Activated T-cell treated with anti-CD3 and anti-CD28 coated beads for 24 hours (primary cell): Measurements from ENCODE around the gene VSIR.

Experiments
- DNase-seq: peaks from one replicate; pipeline ENCODE4 v3.0.0-alpha.2; 2020; ENCODE audit warnings: low read depth

The VSIR gene

GRCh38 chr10:71782221-71782916 is 9.0 kb upstream of the VSIR start:
- DNase-seq: no peak

- DNase-seq: no peak
Measured at GRCh38 chr10:71780719-71781118, 7.4 kb upstream of the VSIR start.

DNA sequence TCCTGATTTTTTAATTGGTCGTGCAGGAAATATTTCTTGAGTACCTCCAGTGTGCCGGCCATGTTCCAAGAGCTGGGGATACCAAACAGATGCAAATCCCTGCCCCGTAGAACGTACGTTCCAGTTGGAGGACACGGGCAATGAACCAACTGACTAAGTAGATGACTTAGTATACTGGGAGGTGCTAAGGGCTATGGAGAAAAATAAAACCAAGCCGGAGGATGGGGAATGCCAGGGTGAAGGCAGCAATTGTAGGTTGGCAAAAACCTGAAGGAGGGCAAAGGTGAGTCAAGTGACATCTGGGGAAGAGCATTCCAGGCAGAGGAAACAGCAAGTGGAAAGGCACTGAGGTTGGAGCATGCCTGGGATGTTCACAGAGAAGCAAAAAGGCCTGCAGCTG is 6.8 kb upstream of the VSIR start:
- DNase-seq: no peak

- no peak for DNase-seq
Measured at GRCh38 chr10:71779641-71780040, 6.3 kb upstream of the VSIR start.

GRCh38 chr10:71778071-71778825 is 4.9 kb upstream of the VSIR start:
- no peak for DNase-seq

GRCh38 chr10:71777213-71777985 is 4.1 kb upstream of the VSIR start:
- no peak for DNase-seq

- DNase-seq: no peak
Measured at GRCh38 chr10:71776481-71776925, 3.2 kb upstream of the VSIR start.

DNA sequence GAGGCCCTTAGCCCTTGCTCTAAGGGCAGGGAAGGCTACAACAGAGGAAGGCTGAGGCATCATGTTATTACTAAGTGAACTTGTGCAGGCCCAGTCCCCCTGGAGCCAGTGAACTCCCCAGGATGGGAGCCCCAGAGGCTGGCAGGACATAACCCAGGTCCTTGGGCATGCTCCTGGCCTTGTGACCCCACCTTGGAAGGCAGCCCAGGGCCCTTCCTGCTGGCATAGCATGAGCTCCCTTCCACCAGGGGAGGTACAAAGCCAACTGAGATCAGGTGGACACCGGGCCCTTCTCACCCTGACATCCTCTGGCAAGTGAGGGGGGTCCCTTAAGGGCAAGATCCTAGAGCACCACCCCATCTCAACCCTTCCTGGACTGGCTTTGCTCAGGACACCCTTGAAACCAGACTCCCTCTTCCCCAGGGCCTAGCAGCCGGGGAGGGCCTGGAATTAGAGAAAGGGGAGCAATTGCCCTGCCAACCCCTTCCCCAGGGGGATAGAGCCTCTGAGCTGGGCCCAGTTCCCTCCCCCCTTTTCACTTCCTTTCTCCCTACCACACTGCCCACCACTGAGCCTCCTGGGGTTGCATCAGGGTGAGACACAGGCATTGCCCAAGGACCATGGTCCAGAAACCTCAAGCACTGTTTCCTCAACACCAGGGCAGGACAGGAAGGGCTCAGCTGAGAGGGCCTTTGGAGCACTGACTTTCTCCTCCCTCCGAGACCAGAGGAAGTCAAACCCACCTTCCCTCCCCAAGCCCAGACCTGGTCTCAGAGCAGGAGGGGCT is 1.8 kb upstream of the VSIR start:
- no peak for DNase-seq

DNA sequence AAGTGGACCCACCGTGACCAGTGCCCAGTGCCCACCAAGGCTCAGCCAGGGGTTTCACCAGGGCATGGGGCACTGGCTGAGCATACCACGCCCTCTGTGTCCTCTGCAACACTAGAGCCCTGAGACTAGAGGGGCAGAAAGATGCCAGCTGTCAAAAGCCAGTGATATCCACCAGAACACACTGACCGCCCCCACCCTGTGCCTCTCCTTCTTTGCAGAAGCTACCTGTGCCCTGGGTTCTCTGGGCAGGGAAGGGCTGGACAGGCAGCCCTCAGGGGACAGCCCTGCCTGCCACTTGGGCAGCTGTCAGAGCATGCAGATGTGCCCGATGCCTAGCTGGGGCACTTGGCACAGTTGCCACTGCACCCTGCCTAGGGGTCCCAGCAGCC is 494 bp downstream of the VSIR start:
- no peak for DNase-seq

GRCh38 chr10:71771821-71772617 is 1.3 kb downstream of the VSIR start:
- peak; percentile 55 for DNase-seq

DNA sequence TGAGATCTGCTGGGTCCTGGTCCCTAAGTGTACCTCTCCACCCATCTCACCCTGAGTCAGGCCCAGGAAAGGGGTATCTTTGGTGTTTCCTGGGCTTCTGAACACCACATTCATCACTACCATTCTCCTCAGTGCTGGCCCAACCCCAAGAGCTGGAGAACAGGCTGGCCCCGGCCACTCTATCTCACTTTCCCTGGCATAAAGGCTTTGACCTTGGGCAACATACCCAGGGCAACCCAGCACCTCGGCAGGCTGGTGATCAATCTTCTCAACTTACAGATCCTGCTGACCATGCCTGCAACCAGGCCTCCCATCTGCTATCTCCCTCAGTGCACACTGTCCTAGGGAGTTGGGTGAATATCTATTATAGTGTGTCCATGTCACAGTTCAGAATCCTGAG is 2.1 kb downstream of the VSIR start:
- DNase-seq: no peak

- no peak for DNase-seq
Measured at GRCh38 chr10:71770789-71771188, 2.5 kb downstream of the VSIR start.

DNA sequence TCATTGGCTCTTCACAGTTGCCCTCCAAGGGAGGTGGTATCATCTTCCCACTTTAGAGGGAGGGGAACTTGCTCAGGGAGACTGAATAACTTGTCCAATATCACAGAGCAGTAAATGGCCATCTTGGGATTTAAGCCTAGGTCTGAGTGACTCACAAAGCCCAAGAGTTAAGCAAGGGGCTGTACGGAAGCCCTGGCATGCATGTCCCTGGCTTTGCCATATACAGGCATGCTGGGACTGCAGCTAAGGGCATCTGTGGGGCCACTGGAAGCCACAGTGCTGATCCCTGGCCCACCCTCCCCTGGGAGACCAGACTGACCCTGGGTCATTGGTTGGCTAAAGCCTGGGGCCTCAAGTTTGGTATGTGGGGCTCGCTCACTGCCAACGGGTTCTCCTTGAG is 3.1 kb downstream of the VSIR start:
- no peak for DNase-seq

GRCh38 chr10:71769279-71769823 is 4.0 kb downstream of the VSIR start:
- DNase-seq: no peak

DNA sequence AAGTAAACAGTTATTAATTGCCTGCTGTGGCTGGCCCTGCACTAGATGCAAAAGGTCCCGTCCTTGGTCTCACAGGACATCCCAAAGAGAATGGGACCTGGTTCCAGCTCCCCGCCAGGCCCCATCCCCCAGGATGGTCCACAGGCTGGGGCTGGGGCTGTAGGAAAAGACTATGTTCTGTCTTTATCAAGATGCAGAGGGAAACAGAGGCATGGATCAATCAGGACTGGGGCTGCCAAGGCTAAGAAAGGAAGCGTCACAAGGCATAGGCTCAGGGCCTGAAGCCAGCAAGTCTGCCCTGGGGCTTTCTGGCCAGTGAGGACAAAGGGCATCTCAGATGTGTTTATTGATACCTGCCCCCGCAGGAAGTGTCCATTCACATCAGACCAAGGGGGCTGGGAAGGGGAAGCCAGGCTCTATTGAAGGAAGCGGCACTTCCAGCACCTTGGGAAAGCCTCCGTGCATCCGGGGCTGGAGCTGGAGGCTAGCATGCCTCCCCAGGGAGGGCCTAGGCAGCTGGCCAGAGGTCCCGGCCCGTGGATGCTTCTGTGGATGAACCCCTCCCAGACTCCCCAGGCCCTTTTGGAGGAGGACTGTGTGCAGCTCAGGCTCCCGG is 5.8 kb downstream of the VSIR start:
- no peak for DNase-seq

GRCh38 chr10:71766717-71767419 is 6.5 kb downstream of the VSIR start:
- DNase-seq: no peak

GRCh38 chr10:71765906-71766716 is 7.2 kb downstream of the VSIR start:
- DNase-seq: no peak

DNA sequence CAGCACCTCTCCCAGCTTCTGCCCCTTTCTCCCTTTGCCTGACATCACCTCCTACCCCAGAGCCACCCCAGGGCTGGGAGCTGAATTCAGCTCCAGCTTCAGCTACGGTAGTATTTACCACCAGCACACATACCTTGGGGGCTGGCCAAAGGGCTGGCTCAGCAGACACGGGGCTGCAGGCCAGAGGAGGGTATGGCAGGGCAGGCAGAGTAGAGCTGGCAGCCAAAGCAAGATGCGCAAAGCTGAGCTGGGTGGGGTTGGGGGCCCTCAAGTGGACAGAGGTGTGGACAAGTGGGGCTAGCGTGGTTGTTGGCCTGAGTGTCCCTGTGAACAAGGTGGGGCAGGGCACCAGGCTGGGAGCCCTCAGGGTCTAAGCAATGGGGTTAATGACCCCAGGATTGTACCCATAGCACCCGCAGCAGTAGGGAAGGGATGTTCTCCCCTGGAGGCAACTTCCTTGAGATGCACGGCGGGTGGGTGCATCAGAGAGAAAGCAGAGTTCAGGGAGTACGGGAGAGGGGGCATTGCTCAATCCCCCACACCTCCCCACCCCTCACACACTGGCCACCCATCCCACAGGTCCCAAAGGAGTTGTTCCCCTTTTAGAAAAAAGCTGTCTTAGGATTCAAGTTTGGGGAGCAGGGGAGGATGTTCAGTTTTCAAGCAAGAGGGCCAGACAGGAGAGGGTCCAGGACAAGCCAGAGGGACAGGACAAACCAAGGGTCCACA is 8.0 kb downstream of the VSIR start:
- no peak for DNase-seq
